T-helper 2 cell (primary cell): ENCODE results near the gene HOXA5.

ENCODE experiments used
- DNase-seq, 5 experiments: peaks; one replicate each; pipeline versions ENCODE4 v3.0.0 to v3.0.0-alpha.2; 2012 to 2022

The HOXA5 gene

GRCh38 chr7:27092819-27093110 is 50.7 kb downstream of the HOXA5 start:
- no peak for DNase-seq

DNA sequence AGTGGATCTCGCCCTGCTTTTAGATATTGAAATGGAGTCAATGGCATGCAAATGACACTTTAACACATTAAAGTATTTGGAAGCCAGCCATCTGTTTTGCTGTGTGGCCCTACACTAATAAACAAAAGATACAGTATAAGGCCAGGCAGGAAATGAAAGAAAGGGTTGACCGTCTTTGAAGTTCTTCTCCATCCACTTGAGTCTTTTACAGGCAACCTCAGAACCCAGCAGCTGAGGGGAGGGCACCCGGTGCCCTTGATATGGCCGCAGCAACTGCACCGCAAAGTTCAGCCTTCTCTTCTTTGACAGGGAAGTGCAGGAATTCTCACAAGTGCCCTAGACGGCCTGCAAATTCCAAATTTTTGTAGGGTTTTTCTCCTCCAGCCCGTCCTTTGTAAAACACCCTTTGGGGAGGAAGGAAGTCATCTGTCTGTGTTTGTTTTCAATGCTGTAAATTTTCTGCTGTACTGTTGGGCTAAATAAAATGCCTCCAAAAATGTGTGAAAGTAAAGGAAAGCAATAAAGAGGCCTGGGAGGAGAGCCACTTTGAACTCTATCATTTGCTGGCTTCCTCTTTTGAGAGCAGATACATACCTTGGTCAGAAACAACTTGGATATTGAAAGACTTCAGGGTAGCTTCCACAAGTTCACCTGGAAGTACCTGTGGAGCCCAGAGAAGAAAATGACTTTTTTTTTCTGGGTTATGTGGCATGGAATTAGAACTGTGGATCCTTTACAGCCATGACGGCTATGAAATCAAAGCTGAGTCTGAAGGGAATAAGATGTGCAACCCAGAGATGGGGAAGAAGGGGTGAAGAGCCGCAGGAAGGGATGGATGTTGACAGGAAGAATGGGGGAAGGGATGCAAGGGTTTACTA is 51.3 kb downstream of the HOXA5 start:
- no peak for DNase-seq

DNA sequence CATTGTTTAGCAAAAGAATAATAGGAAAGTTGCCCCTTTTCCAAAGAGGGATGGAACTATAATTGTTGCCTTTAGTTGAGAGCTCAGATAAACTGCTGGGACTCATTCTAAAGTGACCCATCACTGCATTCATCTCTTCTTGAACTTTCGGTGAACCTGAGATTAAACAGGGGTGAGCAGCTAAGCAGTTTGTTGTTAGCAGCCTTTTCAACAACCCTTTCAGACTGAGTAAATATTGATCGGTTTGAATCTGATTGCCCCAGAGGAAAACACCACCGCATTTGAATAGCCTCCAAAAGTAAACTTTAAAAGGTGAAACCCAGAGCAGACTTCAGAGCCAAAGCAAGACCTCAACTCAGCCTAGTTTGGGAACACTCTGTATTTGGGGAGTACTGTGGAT is 52.4 kb downstream of the HOXA5 start:
- DNase-seq: no peak
